NCI-H460 (cell line): ENCODE measurements around the gene ANAPC4. TPM values are rescaled to one million over a fixed set of nuclear protein-coding genes. Genes with fewer than 3 reads are reported as not detected.
A peak's percentile ranks its signal among the peaks of the same experiment; 100 is the strongest.

Experiments
- DNase-seq: peaks from one replicate; pipeline ENCODE4 v3.0.0-alpha.2; 2016; ENCODE audit warnings: low read depth; ENCODE audit errors: extremely low read depth
- total RNA-seq: library from RNA; depleted of rRNA; stranded (reverse); fragments of >200 nt; shearing (Covaris generic); gene quantifications from 2 replicates; pipeline ENCODE4 v1.2.3, GENCODE V29; 2014

ANAPC4 gene
- total RNA-seq, 1 experiment from 2014 or later = 17.9 TPM

DNA sequence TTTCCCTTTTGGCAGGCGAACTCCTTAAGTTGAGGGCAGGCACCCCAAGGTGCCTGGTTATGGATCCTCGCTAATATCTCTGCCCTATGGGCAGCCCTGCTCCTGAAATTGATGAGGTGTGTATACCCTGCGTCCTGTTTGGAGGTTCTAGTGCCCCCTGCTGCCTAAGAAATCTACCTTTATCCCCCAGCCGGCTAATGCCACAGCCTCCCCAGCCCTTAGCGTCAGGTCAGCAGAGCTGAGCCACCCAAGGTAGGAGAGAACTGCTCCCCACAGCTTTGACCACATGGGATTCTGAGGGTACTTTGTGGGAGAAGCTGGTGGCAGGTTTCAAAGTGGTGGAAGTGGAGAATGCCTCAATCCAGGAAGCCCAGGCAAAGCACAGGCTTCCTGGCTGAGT lies 50.8 kb downstream of the ANAPC4 start:
- DNase-seq = no peak

DNA sequence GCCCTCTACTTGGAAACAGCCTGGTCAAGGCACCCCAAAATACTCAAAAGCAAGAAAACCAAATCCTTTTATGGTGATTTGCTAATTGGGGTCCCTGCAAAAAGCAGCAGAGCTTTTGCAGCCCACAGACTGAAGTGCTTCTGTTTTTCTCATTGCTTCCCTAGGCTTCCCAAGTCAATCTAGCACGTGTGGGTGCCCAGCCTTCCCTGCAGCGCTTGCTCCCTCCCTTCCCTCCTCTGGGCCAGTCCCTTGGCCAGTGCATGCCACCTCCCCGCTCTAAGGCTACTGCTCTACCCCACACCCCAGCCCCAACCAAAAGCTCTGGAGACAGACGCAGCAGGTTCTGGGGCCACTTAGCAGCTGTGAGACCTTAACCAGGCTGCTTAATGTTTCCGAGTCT lies 53.6 kb downstream of the ANAPC4 start:
- DNase-seq = no peak

DNA sequence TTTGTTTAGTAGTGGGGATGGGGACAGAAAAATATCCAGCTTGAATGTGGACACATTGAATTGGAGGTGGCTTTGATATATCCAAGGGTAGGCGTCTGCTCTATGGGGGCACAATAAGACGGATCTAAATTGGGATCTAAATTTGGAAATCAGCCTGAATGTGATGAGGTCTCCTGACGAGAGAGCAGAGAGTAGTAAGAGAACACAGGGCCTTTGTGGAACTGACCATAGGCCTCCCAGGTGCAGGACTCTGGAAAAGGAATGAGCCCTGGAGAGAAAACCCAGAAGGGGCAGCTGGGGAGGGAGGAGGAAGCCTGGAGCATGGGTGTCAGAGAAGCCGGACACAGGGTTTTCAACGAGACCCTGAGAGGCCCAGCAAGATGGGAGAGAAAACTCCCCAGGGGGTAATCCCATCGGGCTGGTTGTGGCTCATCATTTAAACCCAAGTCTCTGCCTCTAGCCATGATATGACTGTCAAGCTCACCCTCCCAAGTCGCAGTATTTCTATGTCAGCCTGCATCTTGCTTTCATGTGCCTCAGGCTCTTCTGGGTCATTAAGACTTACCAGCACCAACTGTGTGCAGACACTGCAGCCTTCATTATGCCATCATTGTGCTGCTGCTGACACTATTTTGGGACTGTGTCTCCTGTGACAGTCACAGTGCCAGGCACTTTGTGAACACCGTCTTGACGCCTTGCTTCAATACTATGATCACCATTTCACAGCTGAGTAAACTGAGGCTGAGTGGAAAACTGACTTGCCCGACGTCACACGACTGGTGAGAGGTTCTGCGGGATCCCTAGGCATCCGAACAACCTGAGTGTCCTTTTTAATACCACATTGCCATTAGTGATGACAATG lies 57.1 kb downstream of the ANAPC4 start:
- no peak for DNase-seq

DNA sequence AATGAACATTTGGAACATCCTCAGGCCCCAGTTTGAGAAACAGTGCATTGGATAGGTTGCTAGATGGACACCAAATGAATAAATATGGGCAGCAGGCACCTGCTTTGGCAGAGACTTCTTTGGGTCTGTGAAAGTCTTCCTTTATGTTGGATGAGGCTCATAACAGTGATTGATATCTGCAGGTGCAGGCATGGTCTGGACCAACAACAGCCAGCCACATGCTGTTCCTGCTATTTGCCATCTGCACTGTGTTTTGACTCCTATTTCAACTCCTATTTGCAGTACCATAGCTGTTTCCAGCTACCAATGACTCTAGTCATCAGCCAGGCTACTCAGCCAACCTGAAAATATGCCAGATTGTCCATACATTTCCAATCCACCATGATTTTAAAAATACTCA lies 60.9 kb downstream of the ANAPC4 start:
- no peak for DNase-seq

DNA sequence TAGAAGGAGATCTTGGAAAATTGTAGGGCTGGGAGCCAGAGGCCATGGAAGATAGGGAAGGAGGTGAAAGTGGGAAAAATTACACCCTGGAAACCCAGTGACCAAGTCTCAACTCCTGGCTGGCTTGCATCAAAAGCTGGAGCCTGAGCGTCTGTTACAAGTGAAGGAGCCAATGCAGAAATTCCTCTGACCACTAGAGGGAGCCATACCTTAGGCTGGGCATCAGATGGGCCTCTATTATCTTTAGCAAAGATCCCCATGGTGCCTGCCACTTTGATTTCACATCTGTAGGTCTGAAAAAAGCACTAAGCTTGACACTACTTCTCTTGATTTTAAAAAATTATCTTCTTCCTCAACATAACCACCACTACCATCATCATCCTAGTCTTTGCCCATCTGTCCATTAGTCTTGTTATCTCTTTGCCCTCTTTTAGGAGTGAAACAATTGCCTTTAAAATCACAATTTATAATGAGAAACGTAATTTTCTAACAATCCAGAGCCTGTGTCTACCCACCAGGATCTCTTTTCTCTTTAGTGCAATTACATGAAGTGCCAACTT lies 62.9 kb downstream of the ANAPC4 start:
- peak; percentile 57 for DNase-seq

DNA sequence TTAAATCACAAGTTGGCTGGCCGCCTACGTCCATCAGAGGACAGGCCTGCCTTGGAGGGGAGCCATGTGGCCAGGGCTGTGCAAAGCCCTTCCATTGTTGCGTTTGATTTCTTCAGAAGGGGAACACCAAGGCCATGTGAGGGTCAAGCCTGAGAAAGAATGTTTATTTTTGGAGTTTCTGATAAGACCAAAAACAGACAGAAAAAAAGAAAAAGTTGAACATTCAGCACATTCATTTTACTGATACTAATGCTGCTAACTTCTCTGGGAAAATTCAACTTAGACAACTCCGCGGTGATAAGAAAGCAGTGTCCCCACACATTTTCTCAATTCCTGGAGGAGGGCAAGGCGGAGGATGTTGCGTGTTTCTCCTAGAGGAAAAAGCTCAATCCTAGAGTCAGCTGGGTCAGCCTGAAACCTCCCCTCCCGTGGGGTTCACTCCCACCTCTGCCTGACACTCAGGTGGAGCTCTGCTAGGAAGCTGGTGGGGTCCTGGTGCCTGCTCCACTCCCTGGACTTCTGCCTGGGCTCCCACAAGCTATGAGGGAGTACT lies 63.5 kb downstream of the ANAPC4 start:
- DNase-seq = no peak

DNA sequence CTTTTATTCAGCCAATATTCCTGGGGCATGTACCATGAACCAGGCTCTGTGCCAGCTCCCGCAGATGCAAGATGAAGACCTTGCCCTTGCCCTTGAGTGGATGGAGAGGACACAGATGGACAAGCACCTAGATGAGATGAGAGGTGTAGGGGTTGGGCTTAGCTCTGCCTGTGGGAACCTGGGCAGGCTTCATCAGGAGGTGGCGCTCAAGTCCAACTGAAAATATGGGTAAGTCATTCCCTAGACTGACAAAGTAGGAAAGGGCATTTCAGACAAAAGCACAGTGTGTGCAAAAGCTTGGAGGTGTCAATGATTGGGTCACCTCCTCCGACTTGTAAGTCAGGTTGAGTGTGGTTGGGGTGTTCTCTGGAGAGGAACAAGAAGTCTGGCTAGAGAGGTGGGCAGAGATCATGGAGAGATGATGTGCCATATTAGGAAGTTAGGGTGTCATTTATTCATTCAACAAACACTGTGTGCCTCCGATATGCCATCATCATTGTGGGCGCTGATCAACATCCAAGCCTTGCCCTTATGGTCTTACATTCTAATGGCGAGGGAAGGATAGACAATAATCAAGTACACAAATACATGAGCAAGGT lies 64.6 kb downstream of the ANAPC4 start:
- DNase-seq = peak; percentile 38

DNA sequence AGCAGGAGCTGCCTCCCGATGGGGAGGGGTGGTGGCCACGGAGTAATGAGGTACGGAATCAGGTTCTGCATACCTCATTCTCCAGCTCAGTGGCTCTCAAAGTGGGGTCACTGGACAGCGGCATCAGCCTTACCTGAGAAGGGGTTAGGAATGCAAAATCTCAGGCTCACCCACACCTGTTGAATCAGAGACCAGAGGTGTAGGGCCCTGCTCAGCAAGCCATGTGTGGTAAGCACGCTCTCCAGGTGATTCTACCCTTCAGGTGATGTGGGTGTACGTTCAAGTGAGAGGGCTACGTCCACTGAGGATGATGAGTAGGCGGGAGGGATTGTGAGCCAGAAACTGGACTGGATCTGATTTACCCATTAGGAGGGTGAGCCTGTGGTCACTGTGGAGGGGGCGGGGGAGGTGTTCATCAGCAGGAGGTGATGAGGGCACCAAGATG lies 65.8 kb downstream of the ANAPC4 start:
- DNase-seq = no peak

DNA sequence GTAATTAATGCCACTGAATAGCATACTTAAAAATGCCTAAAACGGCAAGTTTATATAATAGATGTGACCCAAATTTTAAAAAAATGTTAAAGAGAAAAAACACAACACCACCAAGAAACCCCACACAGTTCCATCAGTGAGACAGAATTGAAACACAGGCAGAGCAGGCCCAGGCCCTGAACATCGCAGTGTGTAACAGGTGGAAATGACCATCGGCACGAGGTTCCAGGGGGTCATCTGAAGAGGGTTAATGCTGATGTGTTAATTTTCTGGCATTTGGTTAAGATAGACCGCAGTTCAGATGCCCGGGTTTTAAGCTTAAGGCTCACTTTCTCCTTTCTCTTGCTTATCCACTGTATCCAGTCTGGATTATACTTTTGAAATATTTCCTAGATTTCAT lies 66.8 kb downstream of the ANAPC4 start:
- no peak for DNase-seq

DNA sequence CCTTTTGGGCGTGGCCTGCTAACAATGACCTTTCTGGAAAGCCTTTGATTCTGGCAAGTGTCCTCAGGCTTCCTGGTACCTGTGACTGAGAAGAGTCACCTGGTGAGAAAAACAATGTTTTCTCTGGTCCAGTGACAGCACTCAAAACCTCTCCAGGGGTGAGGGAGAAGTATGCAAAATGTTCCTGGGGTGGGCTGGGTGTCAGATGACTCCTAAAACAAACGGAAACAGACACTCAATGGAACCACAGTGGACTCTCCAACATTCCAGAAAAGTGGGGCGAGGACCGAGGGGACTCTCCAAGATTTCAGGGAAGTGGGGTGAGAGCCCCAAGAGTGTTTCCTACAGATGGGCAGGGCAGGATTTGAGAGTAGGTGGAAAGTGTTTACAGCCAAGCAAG lies 69.5 kb downstream of the ANAPC4 start:
- no peak for DNase-seq

DNA sequence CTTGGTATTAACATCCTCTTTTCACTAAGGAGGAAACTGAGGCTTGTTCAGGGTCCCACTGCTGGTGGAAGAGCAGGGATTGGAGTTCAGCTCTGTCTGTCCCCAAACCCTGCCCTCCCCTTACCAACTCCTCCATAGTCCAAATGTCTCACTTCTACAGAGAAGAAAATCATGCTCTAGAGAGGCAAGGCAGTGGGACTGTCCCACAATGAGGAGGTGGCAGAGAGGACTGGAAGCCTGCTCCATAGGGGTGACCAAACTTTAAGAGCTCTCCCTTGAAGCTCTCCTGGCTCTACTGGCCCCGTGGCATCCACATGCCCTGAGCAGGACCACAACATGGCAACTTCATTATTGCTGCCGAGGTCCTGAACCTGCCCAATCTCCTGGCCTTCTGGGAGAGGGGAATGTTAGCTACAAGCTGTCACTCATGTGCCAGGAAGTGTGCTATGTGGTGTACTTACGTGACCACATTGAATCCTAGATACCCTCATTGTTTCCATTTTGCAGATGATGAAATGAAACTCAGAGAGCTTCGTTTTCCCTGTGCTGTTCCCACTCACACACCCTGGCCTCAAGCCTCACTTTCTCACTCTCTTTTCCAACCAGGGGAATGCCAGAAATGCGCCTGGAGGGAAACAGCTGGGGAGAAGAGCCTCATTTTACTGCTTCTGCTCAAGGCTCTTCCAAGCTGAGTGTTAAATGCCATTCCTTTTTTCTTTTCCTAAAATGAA lies 71.5 kb downstream of the ANAPC4 start:
- no peak for DNase-seq

DNA sequence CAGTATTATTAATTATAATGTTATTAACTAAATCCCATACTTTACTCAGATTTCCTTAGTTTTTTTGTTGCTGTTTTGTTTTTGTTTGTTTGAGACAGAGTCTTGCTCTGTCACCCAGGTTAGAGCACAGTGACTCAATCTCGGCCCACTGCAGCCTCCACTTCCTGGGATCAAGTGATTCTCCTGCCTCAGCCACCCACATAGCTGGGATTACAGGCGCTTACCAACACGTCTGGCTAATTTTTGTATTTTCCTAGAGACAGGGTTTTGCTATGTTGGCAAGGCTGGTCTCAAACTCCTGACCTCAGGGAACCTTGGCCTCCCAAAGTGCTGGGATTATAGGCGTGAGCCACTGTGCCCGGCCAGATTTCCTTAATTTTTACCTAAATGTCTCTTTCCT lies 72.2 kb downstream of the ANAPC4 start:
- DNase-seq = no peak

DNA sequence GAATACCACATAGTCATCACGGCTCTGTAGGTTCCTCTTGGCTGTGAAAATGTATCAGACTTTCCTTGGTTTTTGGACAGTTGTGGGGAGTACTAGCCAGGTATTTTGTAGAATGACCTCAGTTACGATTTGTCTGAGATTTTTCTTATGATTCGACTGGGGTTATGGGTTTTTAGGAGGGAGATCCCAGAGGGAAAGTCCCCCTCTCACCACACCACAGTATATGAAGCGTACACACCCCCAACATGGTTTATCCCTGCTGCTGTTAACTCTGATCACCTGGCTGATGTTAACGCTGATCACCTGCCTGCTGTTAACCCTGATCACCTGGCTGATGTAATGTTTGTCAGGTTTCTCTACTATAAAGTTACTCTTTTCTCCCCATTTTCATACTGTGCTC lies 72.6 kb downstream of the ANAPC4 start:
- DNase-seq = no peak

DNA sequence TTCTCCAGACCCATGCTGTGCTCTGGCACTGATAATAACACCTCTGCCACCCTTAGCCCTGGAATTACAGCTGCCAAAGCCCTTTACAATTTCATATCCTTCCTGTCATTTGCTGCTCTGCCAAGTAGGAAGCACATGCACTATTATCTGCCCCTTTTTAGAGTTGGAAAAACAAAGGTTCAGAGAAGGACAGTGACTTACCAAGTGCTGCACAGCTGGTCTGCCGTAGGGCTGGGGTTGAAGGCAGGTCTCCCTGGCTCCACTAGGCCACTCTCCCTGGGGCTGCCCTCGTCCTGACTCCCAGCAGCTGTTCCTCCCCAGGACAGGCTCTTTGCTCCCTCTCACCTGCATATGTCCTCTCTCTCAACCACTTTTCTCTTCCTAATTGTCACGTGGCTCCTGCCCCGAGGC lies 73.4 kb downstream of the ANAPC4 start:
- DNase-seq = no peak

DNA sequence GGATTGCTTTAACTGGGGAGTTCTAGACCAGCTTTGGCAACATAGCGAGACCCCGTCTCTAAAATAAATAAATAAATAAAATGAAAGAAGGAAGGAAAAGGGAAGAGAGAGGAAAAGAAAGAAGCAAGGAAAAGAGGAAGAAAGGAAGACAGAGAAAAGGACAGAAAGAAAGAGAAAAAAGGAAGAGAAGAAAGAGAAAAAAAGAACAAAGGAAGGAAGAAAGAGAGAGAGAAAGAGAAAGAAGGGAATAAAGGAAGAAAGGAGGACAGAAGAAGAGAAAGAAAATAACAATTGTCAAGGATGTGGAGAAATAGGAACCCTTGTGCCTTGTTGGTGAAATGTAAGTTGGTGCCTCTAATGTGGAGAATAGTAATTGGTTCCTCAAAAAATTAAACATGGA lies 74.6 kb downstream of the ANAPC4 start:
- DNase-seq = no peak

DNA sequence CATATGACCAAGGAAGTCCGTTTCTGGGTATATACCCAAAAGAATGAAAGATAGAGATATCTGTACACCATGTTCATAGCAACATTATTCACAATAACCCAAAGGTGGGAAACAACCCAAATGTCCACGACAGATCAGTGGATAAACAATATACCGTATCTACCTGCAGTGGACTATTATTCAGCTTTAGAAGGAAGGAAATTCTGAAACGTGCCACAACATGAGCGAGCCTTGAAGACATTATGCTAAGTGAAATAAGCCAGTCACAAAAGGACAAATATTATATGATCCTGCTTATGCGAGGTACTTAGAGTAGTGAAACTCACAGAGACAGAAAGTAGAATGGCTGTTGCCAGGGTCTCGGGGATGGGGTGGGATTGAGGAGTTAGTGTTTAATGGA lies 75.0 kb downstream of the ANAPC4 start:
- DNase-seq = no peak

DNA sequence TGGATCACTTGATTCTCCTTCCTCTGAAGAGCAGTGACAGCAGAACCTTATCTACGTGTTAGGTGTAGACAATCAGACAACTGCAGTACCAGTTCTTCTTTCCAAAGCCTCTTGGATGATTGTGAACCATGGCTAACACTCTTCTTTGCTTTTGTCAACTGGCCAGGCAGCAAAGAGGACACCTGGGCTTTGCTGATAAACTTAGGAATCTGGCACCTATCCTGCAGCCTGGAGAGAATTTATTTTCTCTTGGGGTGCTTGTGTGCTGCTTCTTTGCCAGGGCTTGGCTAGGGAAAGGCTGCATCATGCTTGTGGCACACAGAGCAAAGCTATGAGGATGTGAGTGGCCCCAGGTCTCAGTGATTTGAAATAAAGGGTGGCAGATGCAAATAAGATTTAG lies 77.4 kb downstream of the ANAPC4 start:
- no peak for DNase-seq

DNA sequence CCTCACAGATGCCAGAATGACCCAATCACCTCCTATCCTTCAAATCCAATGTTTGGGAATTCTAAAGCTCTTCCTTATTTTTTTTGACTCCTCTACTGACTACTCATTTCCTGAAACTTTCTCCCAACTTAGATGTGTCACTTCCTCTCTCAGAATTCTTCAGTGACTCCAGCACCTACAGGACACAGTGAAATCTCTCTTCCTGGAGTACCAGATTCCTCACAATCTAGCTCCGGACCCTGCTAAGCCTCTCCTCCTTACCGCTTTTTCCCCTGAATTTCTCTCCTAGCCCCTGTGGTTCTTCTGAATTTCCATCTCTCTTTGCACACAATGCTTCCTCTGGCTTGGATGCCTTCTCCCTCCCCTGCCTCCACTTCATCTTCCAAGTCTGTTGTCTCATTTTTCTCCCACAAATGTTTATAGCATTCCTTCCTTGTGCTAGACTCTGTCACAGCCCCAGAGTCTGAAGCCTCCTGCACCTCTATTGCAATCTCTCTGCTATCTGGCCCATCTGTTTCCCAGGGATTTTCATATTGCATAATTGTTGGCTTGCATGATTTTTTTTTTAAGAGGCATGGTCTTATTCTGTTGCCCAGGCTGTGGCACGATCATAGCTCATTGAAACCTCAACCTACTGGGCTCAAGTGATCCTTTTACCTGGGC lies 80.1 kb downstream of the ANAPC4 start:
- DNase-seq = no peak

DNA sequence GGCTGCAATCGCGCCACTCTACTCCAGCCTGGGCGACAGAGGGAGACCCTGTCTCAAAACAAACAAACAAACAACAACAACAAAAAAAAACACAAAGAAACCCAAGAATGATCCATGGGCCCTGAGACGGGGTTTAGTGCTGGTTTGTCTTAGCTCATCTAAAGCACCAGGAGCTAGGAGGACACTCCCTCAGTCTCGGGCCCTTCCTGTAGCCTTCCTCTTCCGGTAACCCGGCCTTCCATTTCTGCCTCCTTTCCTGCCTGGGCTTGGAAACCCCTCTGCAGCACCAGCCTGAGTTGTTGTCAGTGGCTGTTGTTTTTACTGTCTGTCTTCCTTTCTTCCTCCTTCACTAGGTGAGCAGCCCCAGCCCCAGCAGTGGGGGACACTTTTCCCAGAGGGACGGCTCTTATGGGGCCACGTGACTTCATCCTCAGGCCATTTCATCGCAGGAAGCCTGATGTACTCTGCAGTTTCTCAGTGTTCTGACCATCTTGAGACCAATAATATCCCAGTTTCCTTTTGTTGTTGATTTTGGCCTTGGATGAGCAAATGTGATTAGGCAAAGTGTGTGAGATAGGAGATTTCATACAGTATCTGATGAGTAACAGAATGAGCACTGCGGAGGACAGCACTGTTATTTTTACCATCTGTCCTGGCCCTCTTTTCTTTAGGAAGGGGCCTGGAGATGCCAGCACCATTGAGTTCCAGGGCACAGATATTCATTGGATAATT lies 90.1 kb downstream of the ANAPC4 start:
- no peak for DNase-seq

DNA sequence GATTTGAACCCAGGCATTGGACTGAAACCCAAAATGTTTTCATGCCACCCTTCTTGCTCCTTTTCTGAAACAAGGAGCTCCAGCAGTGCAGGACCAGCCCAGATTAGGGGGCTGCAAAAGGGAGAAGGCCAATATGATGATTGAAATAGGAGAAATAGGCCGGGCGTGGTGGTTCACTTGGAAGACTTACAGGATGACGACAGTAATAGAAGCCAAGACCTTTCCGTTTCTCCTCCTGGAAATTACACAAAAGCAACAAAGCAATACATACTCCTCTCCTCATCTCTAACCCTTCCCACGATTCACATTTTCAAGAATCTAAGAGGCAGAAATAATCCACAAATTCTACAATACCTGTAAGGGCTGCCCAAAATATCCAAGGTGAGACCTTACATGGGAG lies 90.8 kb downstream of the ANAPC4 start:
- DNase-seq = no peak
